ENCODE data around the gene MGMT.

The MGMT gene

GRCh38 chr10:129777687-129778086 lies 310.6 kb downstream of the MGMT start:
- Mint-ChIP-seq H3K9me3 (peaks cover 20% of the 10 kb centered on the region), H3K36me3 (no peaks in the 10 kb centered on the region), H3K27ac (no peak overlapping the region), H3K4me1 (no peaks in the 10 kb centered on the region), H3K4me3 (no peak overlapping the region)
- DNase-seq (ENCODE audit: low spot score in 2 of 2), result no peak
- no peak for ATAC-seq

- H3K27ac Mint-ChIP-seq, result no peak overlapping the region
- H3K9me3 Mint-ChIP-seq, result peaks cover 23% of the 10 kb centered on the region
- no peaks in the 10 kb centered on the region for H3K36me3 Mint-ChIP-seq
- H3K4me1 Mint-ChIP-seq, result no peaks in the 10 kb centered on the region
- no peak for ATAC-seq
- no peak for DNase-seq (ENCODE audit: low spot score in 2 of 2)
- no peak overlapping the region for H3K4me3 Mint-ChIP-seq
Observed at GRCh38 chr10:129778571-129778970, 311.5 kb downstream of the MGMT start.

- ATAC-seq, result no peak
- Mint-ChIP-seq H3K36me3 (no peaks in the 10 kb centered on the region), H3K9me3 (peaks cover 28% of the 10 kb centered on the region), H3K4me1 (no peaks in the 10 kb centered on the region), H3K4me3 (no peak overlapping the region), H3K27ac (no peak overlapping the region)
- no peak for DNase-seq (ENCODE audit: low spot score in 2 of 2)
Observed at GRCh38 chr10:129779126-129780111, 312.4 kb downstream of the MGMT start.

- Mint-ChIP-seq H3K4me1 (no peaks in the 10 kb centered on the region), H3K9me3 (peaks cover 29% of the 10 kb centered on the region), H3K36me3 (peaks cover 4% of the 10 kb centered on the region), H3K27ac (no peak overlapping the region), H3K4me3 (no peak overlapping the region)
- DNase-seq (ENCODE audit: low spot score in 2 of 2), result no peak
- no peak for ATAC-seq
Observed at GRCh38 chr10:129780198-129780597, 313.2 kb downstream of the MGMT start.

- DNase-seq (ENCODE audit: low spot score in 2 of 2) (no peak), ATAC-seq (no peak)
- peaks cover 28% of the 10 kb centered on the region for H3K9me3 Mint-ChIP-seq
- H3K4me1 Mint-ChIP-seq, result no peaks in the 10 kb centered on the region
- no peak overlapping the region for H3K4me3 Mint-ChIP-seq
- peaks cover 4% of the 10 kb centered on the region for H3K36me3 Mint-ChIP-seq
- no peak overlapping the region for H3K27ac Mint-ChIP-seq
Observed at GRCh38 chr10:129780901-129781795, 314.1 kb downstream of the MGMT start.

- Mint-ChIP-seq H3K9me3 (peaks cover 23% of the 10 kb centered on the region), H3K4me1 (no peaks in the 10 kb centered on the region), H3K36me3 (peaks cover 4% of the 10 kb centered on the region), H3K27ac (no peak overlapping the region), H3K4me3 (no peak overlapping the region)
- ATAC-seq (no peak), DNase-seq (ENCODE audit: low spot score in 2 of 2) (no peak)
Observed at GRCh38 chr10:129784291-129784690, 317.2 kb downstream of the MGMT start.

- peaks cover 28% of the 10 kb centered on the region for H3K9me3 Mint-ChIP-seq
- DNase-seq (ENCODE audit: low spot score in 2 of 2) (no peak), ATAC-seq (no peak)
- H3K36me3 Mint-ChIP-seq, result peaks cover 4% of the 10 kb centered on the region
- no peak overlapping the region for H3K4me3 Mint-ChIP-seq
- H3K4me1 Mint-ChIP-seq, result no peaks in the 10 kb centered on the region
- H3K27ac Mint-ChIP-seq, result no peak overlapping the region
Observed at GRCh38 chr10:129784891-129785290, 317.9 kb downstream of the MGMT start.

GRCh38 chr10:129785536-129785981 lies 318.5 kb downstream of the MGMT start:
- H3K27ac Mint-ChIP-seq, result no peak overlapping the region

GRCh38 chr10:129786216-129786615 lies 319.2 kb downstream of the MGMT start:
- Mint-ChIP-seq H3K27ac (no peak overlapping the region), H3K4me3 (no peak overlapping the region), H3K4me1 (no peaks in the 10 kb centered on the region), H3K9me3 (peaks cover 29% of the 10 kb centered on the region), H3K36me3 (peaks cover 4% of the 10 kb centered on the region)
- ATAC-seq (no peak), DNase-seq (ENCODE audit: low spot score in 2 of 2) (no peak)

More at GRCh38 chr10:129785536-129785981, 318.5 kb downstream of the MGMT start:
- DNase-seq (ENCODE audit: low spot score in 2 of 2) (no peak), ATAC-seq (no peak)
- Mint-ChIP-seq H3K36me3 (peaks cover 4% of the 10 kb centered on the region), H3K9me3 (peaks cover 30% of the 10 kb centered on the region), H3K4me1 (no peaks in the 10 kb centered on the region), H3K4me3 (no peak overlapping the region)

GRCh38 chr10:129787557-129787956 lies 320.5 kb downstream of the MGMT start:
- DNase-seq (ENCODE audit: low spot score in 2 of 2) (no peak), ATAC-seq (no peak)
- Mint-ChIP-seq H3K36me3 (peaks cover 4% of the 10 kb centered on the region), H3K27ac (no peak overlapping the region), H3K4me1 (no peaks in the 10 kb centered on the region), H3K4me3 (no peak overlapping the region), H3K9me3 (peaks cover 30% of the 10 kb centered on the region)

- DNase-seq (ENCODE audit: low spot score in 2 of 2), result no peak
- no peaks in the 10 kb centered on the region for H3K4me1 Mint-ChIP-seq
- ATAC-seq, result no peak
Observed at GRCh38 chr10:129788215-129788614, 321.2 kb downstream of the MGMT start.

GRCh38 chr10:129790715-129791446 lies 323.8 kb downstream of the MGMT start:
- Mint-ChIP-seq H3K9me3 (peaks cover 30% of the 10 kb centered on the region), H3K36me3 (no peaks in the 10 kb centered on the region), H3K4me3 (no peak overlapping the region), H3K27ac (no peak overlapping the region), H3K4me1 (no peaks in the 10 kb centered on the region)
- no peak for DNase-seq (ENCODE audit: low spot score in 2 of 2)
- ATAC-seq, result no peak

More at GRCh38 chr10:129788215-129788614, 321.2 kb downstream of the MGMT start:
- Mint-ChIP-seq H3K27ac (no peak overlapping the region), H3K36me3 (peaks cover 4% of the 10 kb centered on the region), H3K9me3 (peaks cover 29% of the 10 kb centered on the region), H3K4me3 (no peak overlapping the region)

GRCh38 chr10:129792141-129792540 lies 325.1 kb downstream of the MGMT start:
- no peak for ATAC-seq
- no peak for DNase-seq (ENCODE audit: low spot score in 2 of 2)
- H3K9me3 Mint-ChIP-seq, result peaks cover 29% of the 10 kb centered on the region
- no peak overlapping the region for H3K4me3 Mint-ChIP-seq
- no peak overlapping the region for H3K27ac Mint-ChIP-seq
- H3K36me3 Mint-ChIP-seq, result no peaks in the 10 kb centered on the region
- H3K4me1 Mint-ChIP-seq, result no peaks in the 10 kb centered on the region

GRCh38 chr10:129792864-129793263 lies 325.8 kb downstream of the MGMT start:
- H3K4me1 Mint-ChIP-seq, result no peaks in the 10 kb centered on the region
- ATAC-seq, result no peak
- no peak overlapping the region for H3K4me3 Mint-ChIP-seq
- no peak overlapping the region for H3K27ac Mint-ChIP-seq
- H3K36me3 Mint-ChIP-seq, result no peaks in the 10 kb centered on the region
- no peak for DNase-seq (ENCODE audit: low spot score in 2 of 2)
- H3K9me3 Mint-ChIP-seq, result peaks cover 27% of the 10 kb centered on the region

GRCh38 chr10:129793479-129793878 lies 326.4 kb downstream of the MGMT start:
- no peak for DNase-seq (ENCODE audit: low spot score in 2 of 2)
- H3K36me3 Mint-ChIP-seq, result no peaks in the 10 kb centered on the region
- ATAC-seq, result no peak
- H3K9me3 Mint-ChIP-seq, result peaks cover 29% of the 10 kb centered on the region
- H3K4me1 Mint-ChIP-seq, result no peaks in the 10 kb centered on the region
- no peak overlapping the region for H3K4me3 Mint-ChIP-seq
- no peak overlapping the region for H3K27ac Mint-ChIP-seq

Measured in stimulated activated effector memory CD8-positive, alpha-beta T cell treated with anti-CD3 and anti-CD28 coated beads, Interleukin-12 subunit alpha, Interleukin-12 subunit beta, amount 100 ng/mL, for 72 hours (primary cell).